PFSK-1 (cell line): ENCODE data around the gene STAT4.

Experiments
- FOXP2 ChIP-seq: optimal IDR thresholded peaks from 2 replicates; pipeline ENCODE3; 2011; ENCODE audit warnings: borderline replicate concordance, control low read depth, inconsistent platforms; ENCODE audit not compliant: insufficient read depth; ENCODE audit errors: extremely low read length, extremely low read depth
- POLR2AphosphoS5 ChIP-seq: IDR thresholded peaks from 2 replicates; pipeline ENCODE4 v1.6.1; 2012; ENCODE audit warnings: low read depth, mild to moderate bottlenecking, control low read depth, low read length, moderate library complexity
- SIN3A ChIP-seq: IDR thresholded peaks from 2 replicates; pipeline ENCODE4 v1.6.1; 2012; ENCODE audit warnings: mild to moderate bottlenecking, low read length, moderate library complexity, borderline replicate concordance; ENCODE audit not compliant: insufficient read depth
- TAF1 ChIP-seq: IDR thresholded peaks from 2 replicates; pipeline ENCODE4 v1.6.1; 2012; ENCODE audit warnings: low read length, control low read depth, borderline replicate concordance; ENCODE audit not compliant: insufficient read depth
- TF ChIP-seq, protein P1 (sequence below), 2 experiments: IDR thresholded peaks; 2 replicates each; pipeline versions ENCODE4 v1.6.1 to v1.8.0; 2011 to 2012; ENCODE audit warnings: low read depth in 2 of 2, low read length in 2 of 2, control low read depth in 1 of 2, inconsistent platforms in 1 of 2, mild to moderate bottlenecking in 1 of 2, moderate library complexity in 1 of 2; ENCODE audit not compliant: insufficient read depth in 1 of 2

The STAT4 gene

DNA sequence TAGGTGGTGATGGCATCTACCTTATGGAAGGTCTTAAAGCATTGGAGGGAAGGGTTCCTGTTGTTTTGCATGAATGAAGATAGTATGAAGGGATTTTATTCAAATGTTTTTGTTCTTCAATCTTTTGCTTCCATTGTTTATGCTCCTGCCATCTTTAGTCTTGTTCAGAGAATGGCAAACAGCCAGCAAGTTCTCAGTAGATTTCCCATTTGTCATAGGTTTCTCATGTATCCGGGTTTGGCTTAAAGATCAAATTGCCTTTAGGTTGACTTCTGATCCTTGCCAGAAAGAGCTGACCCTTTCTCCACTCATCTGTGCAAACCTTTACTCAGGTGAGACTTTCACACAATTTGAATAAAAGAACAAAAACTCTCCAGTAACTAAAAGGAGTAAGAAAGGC is 44.2 kb upstream of the STAT4 start:
- TF ChIP-seq POLR2AphosphoS5 (no peak), SIN3A (no peak), FOXP2 (no peak), TAF1 (no peak)
- TF ChIP-seq, protein P1, sequence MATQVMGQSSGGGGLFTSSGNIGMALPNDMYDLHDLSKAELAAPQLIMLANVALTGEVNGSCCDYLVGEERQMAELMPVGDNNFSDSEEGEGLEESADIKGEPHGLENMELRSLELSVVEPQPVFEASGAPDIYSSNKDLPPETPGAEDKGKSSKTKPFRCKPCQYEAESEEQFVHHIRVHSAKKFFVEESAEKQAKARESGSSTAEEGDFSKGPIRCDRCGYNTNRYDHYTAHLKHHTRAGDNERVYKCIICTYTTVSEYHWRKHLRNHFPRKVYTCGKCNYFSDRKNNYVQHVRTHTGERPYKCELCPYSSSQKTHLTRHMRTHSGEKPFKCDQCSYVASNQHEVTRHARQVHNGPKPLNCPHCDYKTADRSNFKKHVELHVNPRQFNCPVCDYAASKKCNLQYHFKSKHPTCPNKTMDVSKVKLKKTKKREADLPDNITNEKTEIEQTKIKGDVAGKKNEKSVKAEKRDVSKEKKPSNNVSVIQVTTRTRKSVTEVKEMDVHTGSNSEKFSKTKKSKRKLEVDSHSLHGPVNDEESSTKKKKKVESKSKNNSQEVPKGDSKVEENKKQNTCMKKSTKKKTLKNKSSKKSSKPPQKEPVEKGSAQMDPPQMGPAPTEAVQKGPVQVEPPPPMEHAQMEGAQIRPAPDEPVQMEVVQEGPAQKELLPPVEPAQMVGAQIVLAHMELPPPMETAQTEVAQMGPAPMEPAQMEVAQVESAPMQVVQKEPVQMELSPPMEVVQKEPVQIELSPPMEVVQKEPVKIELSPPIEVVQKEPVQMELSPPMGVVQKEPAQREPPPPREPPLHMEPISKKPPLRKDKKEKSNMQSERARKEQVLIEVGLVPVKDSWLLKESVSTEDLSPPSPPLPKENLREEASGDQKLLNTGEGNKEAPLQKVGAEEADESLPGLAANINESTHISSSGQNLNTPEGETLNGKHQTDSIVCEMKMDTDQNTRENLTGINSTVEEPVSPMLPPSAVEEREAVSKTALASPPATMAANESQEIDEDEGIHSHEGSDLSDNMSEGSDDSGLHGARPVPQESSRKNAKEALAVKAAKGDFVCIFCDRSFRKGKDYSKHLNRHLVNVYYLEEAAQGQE (IDR thresholded peaks at IDR 0.05; ENCODE audit: insufficient read depth in 1 of 2, low read depth in 2 of 2, low read length in 2 of 2) = no peak

DNA sequence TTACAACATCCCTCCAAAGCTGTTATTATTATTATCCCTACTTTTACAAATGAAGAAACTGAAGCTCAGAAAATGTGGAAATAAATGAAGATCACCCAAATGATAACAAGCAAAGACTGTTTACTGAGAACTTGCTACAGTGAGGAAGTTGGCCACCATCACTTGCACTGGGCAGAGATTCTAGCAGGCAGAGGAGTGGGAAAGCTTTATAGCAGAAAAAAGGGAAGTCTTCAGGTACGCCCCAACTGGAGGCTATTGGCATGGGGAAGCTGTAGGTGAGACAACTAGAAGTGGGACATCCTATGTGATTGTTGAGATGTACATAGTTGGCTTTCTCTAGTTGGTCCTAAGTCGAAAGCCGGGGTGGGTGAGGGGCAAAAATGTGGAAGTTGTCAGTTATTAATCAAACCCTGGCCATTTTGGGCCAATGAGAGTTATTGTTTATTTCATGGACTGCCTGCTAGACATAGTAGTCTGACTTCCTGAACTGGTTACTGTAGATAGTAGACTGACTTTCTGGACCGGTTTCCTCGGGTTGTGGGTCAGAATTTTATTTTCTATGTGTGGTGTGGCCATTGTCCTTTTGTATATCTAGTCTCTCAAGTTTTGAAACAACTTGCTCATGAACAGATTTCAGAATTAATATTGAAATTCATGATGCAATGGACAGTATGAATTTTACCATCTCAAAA is 40.2 kb upstream of the STAT4 start:
- TF ChIP-seq, protein P1 (IDR thresholded peaks at IDR 0.05; ENCODE audit: insufficient read depth in 1 of 2, low read depth in 2 of 2, low read length in 2 of 2) = no peak
- no peak for TF ChIP-seq SIN3A
- TF ChIP-seq FOXP2 = no peak
- no peak for TF ChIP-seq TAF1
- no peak for TF ChIP-seq POLR2AphosphoS5

GRCh38 chr2:191190435-191190834 is 39.6 kb upstream of the STAT4 start:
- TF ChIP-seq FOXP2 (no peak), TAF1 (no peak), POLR2AphosphoS5 (no peak), SIN3A (no peak)
- TF ChIP-seq, protein P1 (IDR thresholded peaks at IDR 0.05; ENCODE audit: insufficient read depth in 1 of 2, low read depth in 2 of 2, low read length in 2 of 2) = no peak

DNA sequence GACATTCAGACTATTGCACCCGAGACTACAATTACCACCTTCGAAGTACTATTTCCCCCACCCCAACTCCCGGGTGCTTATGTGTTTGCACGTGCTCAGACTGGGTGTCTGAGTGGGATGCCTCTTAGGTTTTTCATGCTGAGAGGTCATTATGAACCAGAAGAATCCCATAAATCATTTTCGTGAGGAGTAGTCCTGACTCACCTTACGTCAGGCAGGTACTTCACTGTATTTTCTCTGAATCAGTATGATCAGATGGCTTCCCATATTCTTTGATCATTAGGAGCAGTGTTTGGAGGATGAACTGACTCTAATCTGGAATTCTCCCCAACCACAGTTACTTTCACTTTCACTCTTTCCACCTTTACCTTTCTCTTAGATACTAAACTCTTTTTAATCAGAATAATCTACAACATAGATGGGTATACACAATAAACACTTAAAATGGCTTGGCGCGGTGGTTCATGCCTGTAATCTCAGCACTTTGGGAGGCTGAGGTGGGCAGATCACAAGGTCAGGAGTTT is 38.4 kb upstream of the STAT4 start:
- TF ChIP-seq, protein P1 (IDR thresholded peaks at IDR 0.05; ENCODE audit: insufficient read depth in 1 of 2, low read depth in 2 of 2, low read length in 2 of 2) = no peak
- TF ChIP-seq POLR2AphosphoS5 (no peak), TAF1 (no peak)

GRCh38 chr2:191188550-191189093 is 37.8 kb upstream of the STAT4 start:
- TF ChIP-seq FOXP2 (no peak), POLR2AphosphoS5 (no peak), TAF1 (no peak), SIN3A (no peak)
- TF ChIP-seq, protein P1 (IDR thresholded peaks at IDR 0.05; ENCODE audit: insufficient read depth in 1 of 2, low read depth in 2 of 2, low read length in 2 of 2) = no peak
